BE2C (cell line): ENCODE results near the gene TMSB4X.
A peak's percentile ranks its signal among the peaks of the same experiment; 100 is the strongest.

Source experiments
- DNase-seq: peaks from one replicate; pipeline ENCODE4 v3.0.0-alpha.2; 2020
- H3K27me3 ChIP-seq: fragments of 250-450 bp; sonication (Bioruptor Pico); 2 replicates; pipeline ENCODE4 v1.5.1; 2020; ENCODE audit warnings: mild to moderate bottlenecking
- H3K36me3 ChIP-seq: fragments of 250-450 bp; sonication (Bioruptor Pico); 2 replicates; pipeline ENCODE4 v1.5.1; 2020; ENCODE audit warnings: mild to moderate bottlenecking
- H3K4me1 ChIP-seq: fragments of 250-450 bp; sonication (Bioruptor Pico); 2 replicates; pipeline ENCODE4 v1.5.1; 2020
- H3K4me3 ChIP-seq: 2 replicates; pipeline ENCODE4 v1.5.1; 2011; ENCODE audit warnings: low read depth, low read length
- H3K9me3 ChIP-seq: fragments of 250-450 bp; sonication (Bioruptor Pico); 2 replicates; pipeline ENCODE4 v1.5.1; 2020
- CTCF ChIP-seq: IDR thresholded peaks from 2 replicates; pipeline ENCODE4 v1.5.1; 2012; ENCODE audit warnings: mild to moderate bottlenecking, low read depth, low read length

The TMSB4X gene

GRCh38 chrX:12954376-12954775 lies 20.5 kb upstream of the TMSB4X start:
- no peak overlapping the region for H3K4me3 ChIP-seq
- no peak for DNase-seq
- TF ChIP-seq CTCF, result no peak
- no peaks in the 10 kb centered on the region for H3K9me3 ChIP-seq
- H3K36me3 ChIP-seq, result no peaks in the 10 kb centered on the region
- peaks cover 5% of the 10 kb centered on the region; the same call in 1 of the 2 replicates for H3K4me1 ChIP-seq
- H3K27me3 ChIP-seq, result no peaks in the 10 kb centered on the region

DNA sequence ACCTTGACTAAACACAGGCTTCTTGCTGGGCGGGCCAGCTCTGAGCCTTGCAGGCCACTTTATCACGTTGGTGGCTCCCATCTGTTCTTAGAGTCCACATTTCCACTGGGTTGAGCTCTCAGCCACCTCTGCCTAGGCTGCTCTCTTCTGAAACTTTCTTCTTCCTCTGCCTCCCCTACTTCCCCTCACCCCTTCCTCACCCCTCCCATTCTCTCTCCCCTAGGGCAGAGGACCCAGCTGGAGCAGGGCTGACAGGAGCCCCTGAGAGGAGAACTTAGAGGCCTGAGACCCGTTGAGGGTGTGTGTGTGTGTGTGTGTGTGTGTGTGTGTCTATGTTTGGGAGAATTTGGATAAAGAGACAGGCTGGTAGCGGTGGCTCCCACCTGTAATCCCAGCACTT lies 19.9 kb upstream of the TMSB4X start:
- no peaks in the 10 kb centered on the region for H3K27me3 ChIP-seq
- TF ChIP-seq CTCF, result no peak
- H3K36me3 ChIP-seq, result no peaks in the 10 kb centered on the region
- H3K9me3 ChIP-seq, result no peaks in the 10 kb centered on the region
- no peak overlapping the region for H3K4me3 ChIP-seq
- H3K4me1 ChIP-seq, result peaks cover 1% of the 10 kb centered on the region; the same call in 1 of the 2 replicates
- no peak for DNase-seq

DNA sequence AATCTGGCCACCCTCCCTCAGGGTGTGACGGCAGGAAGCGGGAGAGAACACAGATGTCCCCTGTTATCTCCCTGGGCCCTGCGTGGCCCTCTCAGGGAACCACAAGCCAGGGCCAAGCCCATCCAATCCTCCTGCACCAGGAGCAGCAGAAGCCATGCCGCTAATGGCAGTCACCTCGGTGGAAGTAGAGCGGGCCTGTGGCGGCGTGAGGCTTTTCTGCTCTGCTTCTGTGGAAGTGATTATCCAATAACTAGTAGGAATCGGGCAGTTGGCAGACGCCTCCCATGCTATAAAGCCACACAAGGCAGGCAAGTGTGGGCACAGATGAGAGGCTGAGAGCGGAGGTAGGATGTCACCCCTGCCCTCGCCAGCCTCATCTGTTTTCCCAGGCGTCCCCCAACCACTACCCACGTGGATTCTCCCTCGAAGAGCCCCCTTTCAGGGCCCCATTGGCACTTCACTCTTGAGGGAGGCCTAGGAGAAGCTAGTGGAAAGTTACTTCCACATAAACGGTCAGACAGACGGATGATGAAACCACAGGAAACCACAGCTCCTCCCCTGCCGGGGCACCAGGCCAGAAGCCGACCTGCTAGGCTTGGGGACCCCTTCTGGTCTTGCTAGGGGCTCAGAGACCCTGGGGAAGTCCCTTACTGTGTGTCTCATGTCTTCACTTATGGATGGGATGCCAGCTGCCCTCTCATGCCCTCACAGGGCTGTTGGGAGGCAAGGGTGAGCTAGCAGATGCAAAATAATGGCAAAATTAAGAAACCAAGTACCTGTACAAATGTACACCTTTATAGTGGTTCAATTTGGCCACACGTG lies 18.8 kb upstream of the TMSB4X start:
- DNase-seq, result peak; percentile 18
- H3K4me1 ChIP-seq, result no peaks in the 10 kb centered on the region
- no peaks in the 10 kb centered on the region for H3K36me3 ChIP-seq
- H3K9me3 ChIP-seq, result no peaks in the 10 kb centered on the region
- H3K27me3 ChIP-seq, result no peaks in the 10 kb centered on the region
- TF ChIP-seq CTCF, result no peak
- no peak overlapping the region for H3K4me3 ChIP-seq

DNA sequence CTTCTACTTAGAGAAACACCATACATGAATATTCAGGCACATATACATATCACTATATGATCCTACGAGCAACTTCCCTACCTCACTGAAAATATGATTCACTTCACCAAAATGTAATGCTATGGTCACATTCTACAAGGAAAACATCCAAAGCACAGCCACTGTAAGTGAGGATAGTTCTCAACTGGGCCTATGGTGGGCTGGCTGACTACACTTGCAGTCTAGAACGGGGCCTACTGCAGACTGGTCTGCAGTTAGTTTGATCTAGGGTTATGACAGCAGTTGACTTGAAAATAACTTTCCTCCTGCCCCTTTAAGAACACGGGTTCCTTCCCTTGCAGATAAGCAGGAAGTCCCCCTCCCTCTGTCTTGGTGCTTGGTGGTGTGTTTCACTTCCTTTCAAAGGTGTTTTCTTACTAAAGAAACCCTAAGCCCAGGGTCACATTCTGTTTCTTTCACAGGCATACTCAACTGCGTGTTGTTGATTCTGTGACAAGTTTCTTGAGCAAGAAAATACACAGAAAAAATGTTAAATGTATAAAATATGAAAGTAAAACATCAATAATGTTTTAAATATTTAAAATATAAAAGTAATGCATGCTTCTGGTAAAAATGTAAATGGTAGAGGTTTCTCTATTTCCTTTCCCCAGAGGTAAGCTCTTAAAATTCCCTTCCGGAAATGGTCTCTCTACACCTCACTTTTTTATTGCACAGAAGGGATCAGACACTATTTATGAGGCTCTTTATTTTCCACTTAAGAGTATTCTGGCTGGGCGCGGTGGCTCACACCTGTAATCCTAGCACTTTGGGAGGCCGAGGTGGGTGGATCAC lies 18.0 kb upstream of the TMSB4X start:
- H3K4me3 ChIP-seq, result no peak overlapping the region

GRCh38 chrX:12958059-12958458 lies 16.9 kb upstream of the TMSB4X start:
- no peaks in the 10 kb centered on the region for H3K27me3 ChIP-seq
- DNase-seq, result no peak
- no peaks in the 10 kb centered on the region for H3K9me3 ChIP-seq
- TF ChIP-seq CTCF, result no peak
- no peaks in the 10 kb centered on the region for H3K36me3 ChIP-seq
- no peaks in the 10 kb centered on the region for H3K4me1 ChIP-seq
- no peak overlapping the region for H3K4me3 ChIP-seq

More for the DNA sequence above, 18.0 kb upstream of the TMSB4X start:
- no peaks in the 10 kb centered on the region for H3K4me1 ChIP-seq
- H3K36me3 ChIP-seq, result no peaks in the 10 kb centered on the region
- no peak for TF ChIP-seq CTCF
- DNase-seq, result no peak
- no peaks in the 10 kb centered on the region for H3K9me3 ChIP-seq
- H3K27me3 ChIP-seq, result no peaks in the 10 kb centered on the region
